ENCODE results near the gene SPI1. TPM values are rescaled to one million over a fixed set of nuclear protein-coding genes. Genes with fewer than 3 reads are reported as not detected.
A peak's percentile ranks its signal among the peaks of the same experiment; 100 is the strongest.

The SPI1 gene
- total and polyA plus RNA-seq, 7 experiments from 2014 or later = 0.27 to 247 (median 5.4) TPM; not detected in 2

- H3K36me3 ChIP-seq (ENCODE audit: control insufficient read depth in 2 of 3, insufficient read depth in 3 of 3, low read length in 3 of 3) = no peaks in the 10 kb centered on the region
- POLR2A ChIA-PET = interaction anchor here (0.6 to 6.1 kb wide), 7 partner anchors 7 to 567 kb away, joined by 3 to 41 read pairs (median 5); partner anchors contain the start of genes PSMC3 and SLC39A13
- Mint-ChIP-seq H3K36me3 (no peaks in the 10 kb centered on the region), H3K9me3 (peaks cover 0 to 1% (median 0%) of the 10 kb centered on the region in 11 donors), H3K27ac (peak overlapping the region; percentile 15 to 96 (median 75)), H3K4me3 (peak overlapping the region in 1 of 10 donors; percentile 9), H3K27me3 (no peaks in the 10 kb centered on the region), H3K4me1 (peaks cover 16 to 59% (median 46%) of the 10 kb centered on the region in 7 donors)
- CTCF ChIA-PET = interaction anchor here (1.2 to 4.0 kb wide), 3 partner anchors 9 to 21 kb away, joined by 4 to 33 read pairs (median 7); no protein-coding TSS in a partner anchor
- ATAC-seq = peak; percentile 66
- H3K9me3 ChIP-seq (ENCODE audit: control insufficient read depth in 2 of 3, low read length in 3 of 3) = no peaks in the 10 kb centered on the region
- intact Hi-C loops (cut with micrococcal nuclease) = no loop called here
- H3K4me1 ChIP-seq (ENCODE audit: control insufficient read depth in 2 of 2, insufficient read depth in 2 of 2, low read length in 2 of 2) = peaks cover 28 to 42% of the 10 kb centered on the region in 2 donors
- no peak for DNase-seq
- no peak overlapping the region for H3K4me3 ChIP-seq (ENCODE audit: low read length)
- H3K27ac ChIP-seq (ENCODE audit: low read depth, low read length) = no peak overlapping the region
- no peaks in the 10 kb centered on the region for H3K27me3 ChIP-seq (ENCODE audit: control insufficient read depth in 2 of 2, insufficient read depth in 2 of 2, low read length in 2 of 2)
Observed at GRCh38 chr11:47391077-47391583, 12.8 kb upstream of the SPI1 start.

GRCh38 chr11:47390422-47390760, 12.0 kb upstream of the SPI1 start:
- H3K4me1 ChIP-seq (ENCODE audit: control insufficient read depth in 2 of 2, insufficient read depth in 2 of 2, low read length in 2 of 2) = peaks cover 26 to 34% of the 10 kb centered on the region in 2 donors

GRCh38 chr11:47389577-47390421, 11.5 kb upstream of the SPI1 start:
- no peaks in the 10 kb centered on the region for H3K9me3 ChIP-seq (ENCODE audit: control insufficient read depth in 2 of 3, low read length in 3 of 3)
- ATAC-seq = no peak
- H3K36me3 Mint-ChIP-seq = no peaks in the 10 kb centered on the region
- peaks cover 20 to 28% of the 10 kb centered on the region in 2 donors for H3K4me1 ChIP-seq (ENCODE audit: control insufficient read depth in 2 of 2, insufficient read depth in 2 of 2, low read length in 2 of 2)
- peaks cover 16 to 48% (median 38%) of the 10 kb centered on the region in 7 donors for H3K4me1 Mint-ChIP-seq
- H3K9me3 Mint-ChIP-seq = peaks cover 0 to 1% (median 0%) of the 10 kb centered on the region in 11 donors
- no peak overlapping the region for H3K27ac ChIP-seq (ENCODE audit: low read depth, low read length)
- peak overlapping the region in 7 of 9 donors; percentile 27 to 81 (median 36) for H3K27ac Mint-ChIP-seq
- intact Hi-C loops (cut with micrococcal nuclease) = no loop called here
- H3K27me3 Mint-ChIP-seq = no peaks in the 10 kb centered on the region
- H3K4me3 ChIP-seq (ENCODE audit: low read length) = peak overlapping the region; percentile 17
- H3K4me3 Mint-ChIP-seq = peak overlapping the region in 3 of 10 donors; percentile 25 to 71 (median 50)
- ChIA-PET CTCF (interaction anchor here (0.5 to 3.8 kb wide), 5 partner anchors 12 to 170 kb away, joined by 3 to 20 read pairs (median 5); no protein-coding TSS in a partner anchor), POLR2A (interaction anchor here (0.5 to 6.1 kb wide), 9 partner anchors 9 to 668 kb away, joined by 3 to 41 read pairs (median 3); partner anchors contain the start of genes MADD and SLC39A13)
- no peaks in the 10 kb centered on the region for H3K36me3 ChIP-seq (ENCODE audit: control insufficient read depth in 2 of 3, insufficient read depth in 3 of 3, low read length in 3 of 3)
- DNase-seq = no peak
- H3K27me3 ChIP-seq (ENCODE audit: control insufficient read depth in 2 of 2, insufficient read depth in 2 of 2, low read length in 2 of 2) = no peaks in the 10 kb centered on the region

More at GRCh38 chr11:47390422-47390760, 12.0 kb upstream of the SPI1 start:
- H3K36me3 ChIP-seq (ENCODE audit: control insufficient read depth in 2 of 3, insufficient read depth in 3 of 3, low read length in 3 of 3) = no peaks in the 10 kb centered on the region
- no peaks in the 10 kb centered on the region for H3K27me3 Mint-ChIP-seq
- no peak overlapping the region for H3K27ac ChIP-seq (ENCODE audit: low read depth, low read length)
- POLR2A ChIA-PET = interaction anchor here (0.5 to 6.1 kb wide), 8 partner anchors 8 to 668 kb away, joined by 3 to 41 read pairs (median 4); partner anchors contain the start of gene SLC39A13
- H3K9me3 Mint-ChIP-seq = peaks cover 0 to 1% (median 0%) of the 10 kb centered on the region in 11 donors
- ATAC-seq = no peak
- H3K4me1 Mint-ChIP-seq = peaks cover 16 to 52% (median 40%) of the 10 kb centered on the region in 7 donors
- intact Hi-C loops (cut with micrococcal nuclease) = no loop called here
- H3K4me3 ChIP-seq (ENCODE audit: low read length) = no peak overlapping the region
- no peaks in the 10 kb centered on the region for H3K27me3 ChIP-seq (ENCODE audit: control insufficient read depth in 2 of 2, insufficient read depth in 2 of 2, low read length in 2 of 2)
- peak overlapping the region in 5 of 9 donors; percentile 36 to 78 (median 75) for H3K27ac Mint-ChIP-seq
- CTCF ChIA-PET = interaction anchor here (0.5 to 3.8 kb wide), 3 partner anchors 16 to 169 kb away, joined by 5 to 20 read pairs (median 7); no protein-coding TSS in a partner anchor
- no peaks in the 10 kb centered on the region for H3K9me3 ChIP-seq (ENCODE audit: control insufficient read depth in 2 of 3, low read length in 3 of 3)
- peak overlapping the region in 1 of 10 donors; percentile 41 for H3K4me3 Mint-ChIP-seq
- no peak for DNase-seq
- no peaks in the 10 kb centered on the region for H3K36me3 Mint-ChIP-seq

- intact Hi-C loops (cut with micrococcal nuclease) = no loop called here
- H3K27me3 ChIP-seq (ENCODE audit: control insufficient read depth in 2 of 2, insufficient read depth in 2 of 2, low read length in 2 of 2) = no peaks in the 10 kb centered on the region
- H3K36me3 ChIP-seq (ENCODE audit: control insufficient read depth in 2 of 3, insufficient read depth in 3 of 3, low read length in 3 of 3) = no peaks in the 10 kb centered on the region
- H3K4me3 ChIP-seq (ENCODE audit: low read length) = no peak overlapping the region
- Mint-ChIP-seq H3K9me3 (peaks cover 0 to 1% (median 0%) of the 10 kb centered on the region in 11 donors), H3K4me3 (peak overlapping the region in 1 of 10 donors; percentile 25), H3K4me1 (peaks cover 11 to 40% (median 31%) of the 10 kb centered on the region in 7 donors), H3K27ac (peak overlapping the region in 4 of 9 donors; percentile 22 to 81 (median 56)), H3K36me3 (no peaks in the 10 kb centered on the region), H3K27me3 (no peaks in the 10 kb centered on the region)
- ChIA-PET POLR2A (interaction anchor here (0.5 to 6.1 kb wide), 6 partner anchors 10 to 175 kb away, joined by 3 to 41 read pairs (median 6); partner anchors contain the start of genes MADD and SPI1), CTCF (interaction anchor here (0.9 to 3.8 kb wide), 4 partner anchors 12 to 23 kb away, joined by 3 to 20 read pairs (median 6); no protein-coding TSS in a partner anchor)
- no peaks in the 10 kb centered on the region for H3K9me3 ChIP-seq (ENCODE audit: control insufficient read depth in 2 of 3, low read length in 3 of 3)
- H3K4me1 ChIP-seq (ENCODE audit: control insufficient read depth in 2 of 2, insufficient read depth in 2 of 2, low read length in 2 of 2) = peaks cover 12 to 20% of the 10 kb centered on the region in 2 donors
- ATAC-seq (no peak), DNase-seq (no peak)
- no peak overlapping the region for H3K27ac ChIP-seq (ENCODE audit: low read depth, low read length)
Observed at GRCh38 chr11:47388697-47389576, 10.6 kb upstream of the SPI1 start.

- no peak overlapping the region for H3K27ac ChIP-seq (ENCODE audit: low read depth, low read length)
- peaks cover 0 to 2% (median 0%) of the 10 kb centered on the region in 11 donors for H3K9me3 Mint-ChIP-seq
- ATAC-seq (peak; percentile 35), DNase-seq (no peak)
- intact Hi-C loops (cut with micrococcal nuclease) = no loop called here
- H3K27me3 ChIP-seq (ENCODE audit: control insufficient read depth in 2 of 2, insufficient read depth in 2 of 2, low read length in 2 of 2) = no peaks in the 10 kb centered on the region
- no peaks in the 10 kb centered on the region for H3K36me3 ChIP-seq (ENCODE audit: control insufficient read depth in 2 of 3, insufficient read depth in 3 of 3, low read length in 3 of 3)
- H3K27ac Mint-ChIP-seq = peak overlapping the region in 3 of 9 donors; percentile 19 to 65 (median 22)
- peaks cover 11 to 33% (median 24%) of the 10 kb centered on the region in 7 donors for H3K4me1 Mint-ChIP-seq
- POLR2A ChIA-PET = interaction anchor here (0.6 to 2.2 kb wide), 3 partner anchors 9 to 189 kb away, joined by 4 to 7 read pairs (median 6); partner anchors contain the start of gene SPI1
- H3K9me3 ChIP-seq (ENCODE audit: control insufficient read depth in 2 of 3, low read length in 3 of 3) = no peaks in the 10 kb centered on the region
- CTCF ChIA-PET = interaction anchor here (1.0 to 3.8 kb wide), 3 partner anchors 11 to 24 kb away, joined by 3 to 20 read pairs (median 4); no protein-coding TSS in a partner anchor
- H3K4me3 Mint-ChIP-seq = no peak overlapping the region
- H3K27me3 Mint-ChIP-seq = no peaks in the 10 kb centered on the region
- H3K36me3 Mint-ChIP-seq = no peaks in the 10 kb centered on the region
- peaks cover 8 to 12% of the 10 kb centered on the region in 2 donors for H3K4me1 ChIP-seq (ENCODE audit: control insufficient read depth in 2 of 2, insufficient read depth in 2 of 2, low read length in 2 of 2)
- no peak overlapping the region for H3K4me3 ChIP-seq (ENCODE audit: low read length)
Observed at GRCh38 chr11:47387944-47388696, 9.8 kb upstream of the SPI1 start.
